Lower leg skin (tissue), 4 donors: Measurements from ENCODE around the gene SETX. TPM values are rescaled to one million over a fixed set of nuclear protein-coding genes. Genes with fewer than 3 reads are reported as not detected.

ENCODE experiments used
- DNase-seq, 2 donors: peaks; one replicate each; pipeline ENCODE4 v3.0.0-alpha.2; 2019; ENCODE audit warnings: low spot score in 2 of 2
- H3K4me3 ChIP-seq: fragments of 200-600 bp; sonication (generic); 2 replicates; pipeline ENCODE4 v1.5.1; 2017; ENCODE audit warnings: mild to moderate bottlenecking, low read depth; ENCODE audit not compliant: poor library complexity, severe bottlenecking
- CTCF ChIP-seq, 3 donors: fragments of 450-650 bp; IDR thresholded peaks; one replicate each; pipeline ENCODE4 v1.5.1; 2016; ENCODE audit warnings: antibody characterized with exemption in 3 of 3, mild to moderate bottlenecking in 3 of 3, moderate library complexity in 2 of 3
- POLR2A ChIP-seq, 2 donors: fragments of 450-650 bp; IDR thresholded peaks; one replicate each; pipeline ENCODE4 v1.6.1; 2016 to 2017; ENCODE audit warnings: antibody characterized with exemption in 2 of 2, mild to moderate bottlenecking in 1 of 2, moderate library complexity in 1 of 2
- WGBS, 2 donors: methylation state at CpG; one replicate each; pipeline ENCODE4 v1.1.5; 2018; 5-methylcytosine and 5-hydroxymethylcytosine counted together
- intact Hi-C: fragments of 100-400 bp; cut with DNase I; formaldehyde crosslinking; loops from one replicate; pipeline ENCODE4 v1.15.0; 2023; ENCODE audit warnings: low total_unique reads
- total RNA-seq, 4 donors: library from RNA; depleted of rRNA; stranded (reverse); fragments of >200 nt; gene quantifications; one replicate each; pipeline ENCODE4 v1.1.0, GENCODE V29; 2016

The SETX gene
- total RNA-seq, 4 donors from 2014 or later, result 32.8 to 38.7 (median 35.9) TPM

- TF ChIP-seq POLR2A (IDR thresholded peaks at IDR 0.05) (no peak), CTCF (IDR thresholded peaks at IDR 0.05) (no peak)
- H3K4me3 ChIP-seq, result no peak overlapping the region
- intact Hi-C loops, result no loop called here
- DNase-seq, result no peak
- WGBS, 2 donors, result 60 to 76% methylated on average over 13 to 19 of the region's 20 CpGs
These were observed 123.6 kb downstream of the SETX start for GRCh38 chr9:132231019-132231701.

- no peak for DNase-seq
- no peak for TF ChIP-seq POLR2A (IDR thresholded peaks at IDR 0.05)
- TF ChIP-seq CTCF (IDR thresholded peaks at IDR 0.05), result no peak
- H3K4me3 ChIP-seq, result no peak overlapping the region
- 72 to 78% methylated on average over 3 to 4 of the region's 4 CpGs for WGBS, 2 donors
- intact Hi-C loops, result no loop called here
These were observed 124.2 kb downstream of the SETX start for GRCh38 chr9:132230605-132231004.

GRCh38 chr9:132228062-132228461, 126.7 kb downstream of the SETX start:
- 48 to 61% methylated on average over 9 to 12 of the region's 12 CpGs for WGBS, 2 donors
- no peak overlapping the region for H3K4me3 ChIP-seq
- DNase-seq, result no peak
- TF ChIP-seq POLR2A (IDR thresholded peaks at IDR 0.05) (no peak), CTCF (IDR thresholded peaks at IDR 0.05) (no peak)
- intact Hi-C loops, result no loop called here

- no peak for DNase-seq
These were observed 128.0 kb downstream of the SETX start for GRCh38 chr9:132226571-132227430.

GRCh38 chr9:132224645-132225044, 130.1 kb downstream of the SETX start:
- no peak for TF ChIP-seq POLR2A (IDR thresholded peaks at IDR 0.05)
- no peak for TF ChIP-seq CTCF (IDR thresholded peaks at IDR 0.05)
- intact Hi-C loops, result no loop called here
- no peak overlapping the region for H3K4me3 ChIP-seq
- WGBS, 2 donors, result 70 to 77% methylated on average over 3 of the region's 3 CpGs
- DNase-seq, result no peak

More at GRCh38 chr9:132226571-132227430, 128.0 kb downstream of the SETX start:
- intact Hi-C loops, result no loop called here
- no peak overlapping the region for H3K4me3 ChIP-seq
- WGBS, 2 donors, result 84 to 88% methylated on average over 26 to 33 of the region's 34 CpGs
- no peak for TF ChIP-seq POLR2A (IDR thresholded peaks at IDR 0.05)
- TF ChIP-seq CTCF (IDR thresholded peaks at IDR 0.05), result no peak
